NCI-H82 treated with DMSO at 0.1 percent for 48 hours (cell line): ENCODE measurements around the gene DEGS1.

Experiments used
- DNase-seq: peaks from one replicate; lab custom pipeline; 2025; ENCODE audit not compliant: unreplicated experiment; lab: John Stamatoyannopoulos, UW

The DEGS1 gene

DNA sequence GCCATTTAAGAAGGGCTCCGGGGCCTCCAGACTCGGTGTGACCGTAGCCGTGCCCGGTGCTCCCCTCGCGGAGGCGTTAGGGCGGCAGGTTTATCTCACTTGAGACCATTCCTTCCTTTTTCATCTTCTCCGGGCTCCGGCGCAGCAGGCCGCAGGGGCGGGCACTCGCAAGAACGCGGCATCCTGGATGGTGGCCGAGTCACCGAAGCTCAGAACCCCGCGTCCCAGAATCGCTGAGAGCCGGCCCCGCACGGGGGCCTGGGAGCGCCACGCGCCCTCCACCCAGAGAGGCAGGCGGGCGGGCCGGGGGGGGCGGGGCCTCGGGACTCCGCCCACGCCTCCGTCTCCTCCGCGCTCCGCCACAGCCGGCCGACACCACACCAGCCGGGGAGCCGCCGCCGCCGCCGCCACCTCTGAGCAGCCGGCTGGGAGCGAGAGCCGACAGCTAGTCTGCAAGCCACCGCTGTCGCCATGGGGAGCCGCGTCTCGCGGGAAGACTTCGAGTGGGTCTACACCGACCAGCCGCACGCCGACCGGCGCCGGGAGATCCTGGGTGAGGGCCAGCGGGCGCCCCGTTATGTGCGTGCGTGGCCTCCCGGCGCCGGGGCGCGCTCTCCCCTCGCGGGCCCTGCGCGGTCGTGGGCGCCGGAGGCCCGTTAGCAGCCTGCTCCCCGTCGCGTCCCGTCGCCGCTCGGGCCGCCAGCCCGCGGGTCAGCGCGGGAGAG, at the start of gene DEGS1:
Gene DEGS1 (plus strand): TSS at position 375 of the 725 bp plus-strand sequence. CDS start 97 bp downstream, at position 472.
- peak; percentile 87 for DNase-seq

DNA sequence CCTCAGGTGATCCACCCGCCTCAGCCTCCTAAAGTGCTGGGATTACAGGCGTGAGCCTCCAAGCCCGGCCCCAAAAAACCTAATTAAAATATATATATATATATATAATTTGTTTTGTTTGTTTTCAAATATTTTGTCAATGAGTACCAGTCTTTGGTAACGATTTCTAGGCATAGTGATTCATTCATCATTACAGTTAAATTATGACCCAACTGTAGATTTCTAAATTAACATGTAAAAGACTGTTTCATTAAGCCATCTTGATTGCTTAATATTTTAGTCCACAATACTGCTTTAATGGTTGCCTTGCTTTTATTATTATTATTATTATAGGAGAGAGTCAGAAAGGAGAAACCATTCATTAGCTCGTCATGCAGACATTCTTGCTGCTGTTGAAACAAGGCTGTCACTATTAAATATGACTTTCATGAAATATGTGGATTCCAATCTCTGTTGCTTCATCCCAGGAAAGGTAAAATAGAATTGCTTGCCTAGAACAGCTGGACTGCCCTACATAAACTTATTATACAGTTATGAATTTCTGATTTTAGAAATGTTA, 49.2 kb upstream of the DEGS1 start:
- DNase-seq: no peak

DNA sequence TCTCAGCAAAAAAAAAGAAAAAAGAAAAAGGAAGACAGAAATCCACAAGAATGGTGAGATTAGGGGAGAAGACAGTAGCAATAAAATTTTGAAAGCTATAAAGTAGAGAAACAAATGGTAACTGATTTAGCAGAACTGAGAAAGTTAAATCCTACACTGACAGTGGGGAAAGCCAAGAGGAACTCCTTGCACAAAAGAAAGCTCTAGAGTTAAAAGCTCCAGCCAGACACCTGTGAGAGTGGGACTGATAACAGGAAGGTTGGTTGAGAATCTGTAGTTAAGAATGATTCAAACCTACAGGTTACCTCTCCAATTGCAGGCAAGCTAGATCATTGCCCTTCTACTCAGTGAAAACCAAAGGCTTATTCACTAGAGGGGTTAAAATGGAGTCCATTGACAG, 45.5 kb upstream of the DEGS1 start:
- no peak for DNase-seq

DNA sequence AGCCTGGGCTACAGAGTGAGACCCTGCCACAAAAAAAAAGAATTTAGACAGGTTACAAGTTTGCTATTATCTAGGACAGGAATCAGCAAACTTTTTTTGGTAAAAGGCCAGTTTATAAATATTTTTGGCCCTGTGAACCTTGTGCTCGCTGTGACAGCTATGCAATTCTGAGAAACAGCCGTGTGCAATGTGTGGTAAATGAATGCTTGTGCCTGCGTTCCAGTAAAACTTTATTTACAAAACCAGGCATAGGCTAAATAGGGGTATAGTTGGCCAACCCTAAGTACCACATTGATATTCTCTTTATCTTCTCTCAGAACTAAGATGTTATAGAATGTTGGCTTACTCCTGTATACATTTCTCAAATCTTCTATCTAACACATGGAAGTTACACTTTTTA, 44.8 kb upstream of the DEGS1 start:
- DNase-seq: no peak

DNA sequence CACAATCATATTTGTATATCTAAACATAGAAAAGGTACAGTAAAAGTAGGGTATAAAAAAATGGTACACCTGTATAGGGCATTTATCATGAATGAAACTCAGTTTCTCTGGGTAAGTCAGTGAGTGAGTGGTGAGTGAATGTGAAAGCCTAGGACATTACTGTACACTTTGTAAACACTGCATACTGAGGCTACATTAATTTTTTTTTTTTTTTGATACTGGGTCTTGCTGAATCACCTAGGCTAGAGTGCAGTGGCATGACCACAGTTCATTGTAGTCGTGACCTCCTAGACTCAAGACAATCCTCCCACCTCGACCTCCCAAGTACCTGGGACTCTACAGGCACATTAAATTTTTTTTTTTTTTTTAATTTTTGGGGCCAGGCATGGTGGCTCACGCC, 41.3 kb upstream of the DEGS1 start:
- DNase-seq: no peak

DNA sequence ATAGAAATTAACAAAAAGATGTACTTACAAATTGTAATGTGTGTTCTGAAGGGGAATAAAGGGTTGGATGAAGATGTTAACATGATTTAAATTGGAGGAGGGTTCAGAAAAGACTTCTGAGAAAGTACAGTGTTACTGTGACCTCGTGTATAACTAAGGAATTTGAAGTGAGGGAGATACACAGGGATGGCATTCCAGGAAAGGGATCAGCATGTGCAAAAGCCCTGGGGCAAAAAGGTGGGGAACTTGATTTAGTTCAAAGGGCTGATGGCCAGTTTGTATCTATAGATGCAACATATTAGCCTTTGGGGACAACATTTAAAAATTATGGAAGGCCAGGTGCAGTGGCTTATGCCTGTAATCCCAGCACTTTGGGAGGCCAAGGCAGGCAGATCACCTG, 33.3 kb upstream of the DEGS1 start:
- DNase-seq: no peak

DNA sequence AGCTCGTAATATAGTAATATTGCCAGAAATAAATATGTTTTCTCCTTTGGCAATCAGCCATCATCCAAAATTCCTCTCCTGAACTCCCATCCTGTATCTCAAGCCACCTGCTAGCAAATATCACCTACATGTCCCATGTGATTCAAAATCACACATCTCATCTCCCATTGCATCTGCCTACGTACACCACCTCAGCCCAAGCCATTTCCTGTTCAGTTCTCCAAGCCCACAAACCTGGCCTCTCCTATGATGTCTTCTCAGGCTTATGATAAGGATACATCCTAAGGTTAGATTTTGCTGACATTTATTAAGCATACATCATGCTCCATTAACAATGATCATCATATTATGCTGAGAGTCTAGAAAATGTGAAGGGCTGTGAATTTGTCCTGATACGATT, 31.9 kb upstream of the DEGS1 start:
- no peak for DNase-seq

DNA sequence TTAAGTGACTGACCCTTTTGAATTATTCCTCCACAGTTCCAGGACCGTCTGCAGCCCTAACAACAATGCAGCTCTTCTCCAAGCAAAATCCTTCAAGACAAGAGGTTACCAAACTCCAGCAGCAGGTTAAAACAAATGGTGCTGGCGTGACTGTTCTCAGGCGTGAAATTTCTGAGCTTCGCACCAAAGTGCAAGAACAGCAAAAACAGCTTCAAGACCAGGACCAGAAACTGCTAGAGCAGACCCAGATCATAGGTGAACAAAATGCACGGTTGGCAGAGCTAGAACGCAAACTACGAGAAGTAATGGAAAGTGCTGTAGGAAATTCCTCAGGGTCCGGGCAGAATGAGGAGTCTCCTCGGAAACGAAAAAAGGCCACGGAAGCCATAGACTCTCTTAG, 25.7 kb upstream of the DEGS1 start:
- no peak for DNase-seq

DNA sequence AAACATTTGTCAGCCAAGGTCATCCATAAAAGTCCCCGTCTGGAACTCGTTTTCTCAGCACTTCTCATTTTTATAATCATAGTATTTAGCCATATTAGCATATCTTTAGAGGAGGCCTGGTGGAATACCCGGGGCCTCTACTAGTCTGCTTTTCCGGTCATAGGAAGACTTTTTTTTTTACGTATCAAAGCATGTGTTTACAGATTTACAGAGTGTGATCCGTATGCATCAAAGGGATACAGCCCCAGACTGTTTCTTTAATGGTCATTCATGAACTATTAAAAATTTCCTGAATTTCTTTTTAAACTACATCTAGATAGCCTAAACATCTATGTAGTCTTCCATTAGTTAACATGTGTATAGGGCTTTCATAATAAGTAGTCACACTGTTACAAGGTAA, 23.5 kb upstream of the DEGS1 start:
- no peak for DNase-seq

DNA sequence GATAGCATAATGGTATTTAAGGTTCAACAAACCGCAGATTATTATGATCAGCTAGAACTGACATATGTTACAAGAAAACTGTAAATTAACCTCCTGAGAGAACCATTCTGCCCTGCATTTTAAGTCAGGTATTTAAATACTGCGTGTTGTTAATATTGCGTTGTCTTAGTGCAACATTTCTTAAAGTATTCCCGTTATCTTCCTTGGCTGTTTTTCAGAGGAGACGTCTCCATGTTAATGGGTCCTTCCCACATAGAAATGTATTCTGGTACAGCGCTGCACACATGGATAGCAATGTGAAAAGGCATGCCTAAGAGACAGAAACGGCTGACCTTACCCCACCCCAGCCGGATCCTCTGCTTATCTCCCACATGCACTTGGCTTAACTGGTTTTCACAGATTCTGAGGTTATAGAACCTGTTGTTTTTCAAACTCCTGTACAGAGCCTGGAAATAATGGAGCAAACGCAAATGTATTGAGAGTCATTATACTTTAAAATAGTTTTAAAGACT, 22.8 kb upstream of the DEGS1 start:
- DNase-seq: no peak

DNA sequence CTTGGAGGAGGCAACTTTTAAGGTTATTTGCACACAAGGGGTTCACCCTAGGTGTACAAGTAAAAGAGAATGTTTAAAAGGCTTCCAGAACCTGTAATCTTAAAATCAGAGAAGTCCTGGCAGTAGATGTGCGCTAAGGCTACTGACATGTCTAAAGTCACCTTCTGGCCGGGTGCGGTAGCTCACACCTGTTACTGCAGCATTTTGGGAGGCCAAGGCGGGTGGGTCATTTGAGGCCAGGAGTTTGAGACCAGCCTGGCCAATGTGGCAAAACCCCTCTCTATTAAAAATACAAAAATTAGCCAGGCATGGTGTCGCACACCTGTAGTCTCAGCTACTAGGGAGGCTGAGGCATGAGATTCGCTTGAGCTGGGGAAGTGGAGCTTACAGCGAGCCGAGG, 20.3 kb upstream of the DEGS1 start:
- DNase-seq: no peak

DNA sequence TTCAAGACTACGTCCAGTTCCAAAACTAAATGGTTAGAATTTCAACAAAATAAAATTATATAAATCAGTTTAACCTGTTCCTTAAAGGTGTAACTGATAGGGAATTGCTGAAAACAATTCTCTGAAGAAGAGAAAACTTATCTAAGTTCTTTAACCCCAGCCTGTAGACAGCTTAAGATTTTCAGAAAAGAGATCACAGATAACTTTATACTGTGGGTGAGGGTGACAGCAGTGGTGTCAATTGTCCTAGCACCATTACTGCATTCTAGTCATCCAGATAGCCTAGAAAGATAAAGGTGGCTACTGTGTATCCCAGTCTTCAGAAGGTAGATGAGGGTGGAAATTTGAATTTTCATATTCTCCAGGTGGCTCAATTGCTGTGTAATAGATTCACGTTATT, 19.7 kb upstream of the DEGS1 start:
- DNase-seq: no peak

DNA sequence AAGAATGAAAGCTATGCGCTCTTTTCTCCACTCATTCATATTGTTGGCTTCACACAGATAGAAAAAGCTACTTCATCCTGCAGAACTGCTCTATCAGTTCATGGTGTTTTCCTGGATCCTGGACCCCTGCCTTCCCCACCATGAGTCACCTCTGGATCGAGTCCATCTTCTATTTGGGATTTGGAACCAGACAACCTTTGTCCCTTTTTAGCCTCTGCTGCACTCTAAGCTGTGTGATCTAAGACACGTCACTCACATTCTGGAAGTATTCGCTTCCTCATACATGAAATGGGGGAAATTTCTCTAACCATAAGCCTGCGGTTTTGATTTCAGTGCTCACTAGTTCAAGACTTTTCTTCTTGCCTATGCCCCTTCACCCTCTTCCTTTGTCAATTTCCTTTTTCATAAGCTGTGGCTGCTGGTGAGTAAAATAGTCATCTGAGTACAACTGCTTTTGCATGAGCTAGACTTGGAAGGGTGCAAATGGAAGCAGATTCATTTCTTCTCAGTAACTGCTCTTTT, 14.1 kb upstream of the DEGS1 start:
- DNase-seq: no peak

DNA sequence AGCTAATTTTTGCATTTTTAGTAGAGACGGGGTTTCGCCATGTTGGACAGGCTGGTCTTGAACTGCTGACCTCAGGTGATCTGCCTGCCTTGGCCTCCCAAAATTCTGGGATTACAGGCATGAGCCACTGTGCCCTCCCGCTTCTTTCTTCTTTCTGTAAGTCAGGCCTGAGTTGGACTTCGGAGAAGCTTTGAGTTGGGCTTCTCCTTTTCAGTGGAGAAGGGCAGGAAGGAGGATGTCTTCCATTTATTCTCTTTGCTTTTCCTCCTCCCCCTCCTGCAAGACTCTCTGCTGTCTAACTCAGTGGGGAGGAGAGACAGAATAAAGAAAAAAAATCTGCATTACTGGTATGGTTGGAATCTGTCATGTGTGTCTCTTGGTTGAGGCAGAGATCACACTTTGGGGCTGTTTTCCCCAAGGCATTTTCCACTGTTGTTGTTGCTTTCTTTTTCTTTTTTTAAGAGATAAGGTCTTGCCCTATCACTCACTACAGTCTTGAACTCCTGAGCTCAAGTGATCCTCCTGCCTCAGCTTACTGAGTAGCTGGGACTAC, 13.2 kb upstream of the DEGS1 start:
- no peak for DNase-seq

DNA sequence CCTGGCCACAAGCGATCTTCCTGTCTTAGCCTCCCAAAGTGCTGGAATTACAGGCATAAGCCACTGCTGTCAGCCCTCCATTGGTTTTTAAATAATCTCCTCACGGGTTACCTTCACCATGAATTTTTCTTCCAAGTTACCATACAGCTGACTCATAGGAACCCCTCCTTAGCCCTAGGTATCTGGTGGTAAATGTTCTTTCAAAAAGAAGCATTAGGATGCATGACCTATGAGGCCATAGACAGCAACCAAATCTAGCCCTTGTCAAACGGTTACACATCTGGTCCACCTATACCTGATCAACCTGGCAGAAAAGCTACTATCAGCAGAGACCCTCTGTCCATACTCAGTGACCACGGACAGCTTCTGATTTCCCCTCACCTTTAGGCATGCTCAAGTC, 12.7 kb upstream of the DEGS1 start:
- DNase-seq: no peak

DNA sequence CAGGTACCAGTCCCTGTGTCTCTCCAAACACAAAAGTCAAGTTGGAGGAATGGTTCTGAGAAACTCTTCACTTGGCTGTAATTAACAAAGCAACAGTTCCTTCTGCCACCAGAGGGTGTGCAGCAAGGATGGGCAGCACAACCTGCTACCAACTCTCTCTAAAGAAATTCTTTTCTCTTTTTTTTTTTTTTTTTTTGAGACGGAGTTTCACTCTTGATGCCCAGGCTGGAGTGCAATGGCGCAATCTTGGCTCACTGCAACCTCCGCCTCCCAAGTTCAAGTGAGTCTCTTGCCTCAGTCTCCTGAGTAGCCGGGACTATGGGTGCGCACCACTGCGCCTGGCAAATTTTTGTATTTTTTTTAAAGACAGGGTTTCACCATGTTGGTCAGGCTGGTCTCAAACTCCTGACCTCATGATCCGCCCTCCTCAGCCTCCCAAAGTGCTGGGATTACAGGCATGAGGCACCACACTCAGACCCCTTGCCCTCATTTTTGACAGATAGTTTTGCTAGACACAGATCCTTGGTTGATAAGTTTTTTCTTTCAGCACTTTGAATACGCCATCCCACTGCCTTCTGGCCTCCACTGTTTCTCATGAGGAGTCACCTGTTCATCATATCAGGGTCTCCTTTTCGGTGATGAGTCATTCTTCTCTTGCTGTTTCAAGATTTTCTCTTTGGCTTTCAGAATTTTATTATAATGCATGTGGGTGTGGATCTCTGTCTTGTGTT, 12.1 kb upstream of the DEGS1 start:
- no peak for DNase-seq

DNA sequence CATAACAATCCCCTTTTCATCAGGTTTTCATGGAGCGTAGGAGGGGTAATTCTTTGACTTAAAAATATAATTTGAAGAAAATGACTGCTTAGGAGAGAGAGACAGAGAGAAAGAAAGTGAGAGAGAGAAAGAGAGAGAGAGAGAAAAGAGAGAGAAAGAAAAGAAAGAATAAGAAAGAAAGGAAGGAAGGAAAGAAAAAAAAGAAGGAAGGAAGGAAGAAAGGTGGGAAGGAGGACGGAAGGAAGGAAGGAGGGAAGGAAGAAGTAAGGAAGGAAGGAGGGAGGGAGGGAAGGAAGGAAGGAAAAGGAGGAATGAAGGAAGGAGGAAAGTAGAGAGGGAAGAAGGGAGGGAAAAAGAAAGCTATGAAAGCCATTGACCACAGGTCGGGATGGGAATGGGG, 10.8 kb upstream of the DEGS1 start:
- no peak for DNase-seq

DNA sequence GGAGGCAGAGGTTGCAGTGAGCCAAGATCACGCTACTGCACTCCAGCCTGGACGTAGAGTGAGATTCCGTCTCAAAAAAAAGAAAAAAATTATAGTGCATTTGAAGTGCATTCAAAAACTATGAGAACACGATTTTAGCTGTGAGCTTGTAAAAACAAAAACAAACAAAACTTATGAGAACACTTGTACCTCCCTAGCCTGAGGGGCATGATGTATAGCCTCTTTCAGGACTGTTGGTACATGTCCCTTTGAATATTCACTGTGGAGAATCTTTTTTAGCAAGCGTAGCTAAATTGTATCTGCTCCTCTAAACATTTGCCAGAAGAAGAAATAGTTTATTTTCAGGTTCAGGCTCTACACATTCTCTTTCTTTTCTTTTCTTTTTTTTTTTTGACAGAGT, 9.5 kb upstream of the DEGS1 start:
- DNase-seq: no peak

DNA sequence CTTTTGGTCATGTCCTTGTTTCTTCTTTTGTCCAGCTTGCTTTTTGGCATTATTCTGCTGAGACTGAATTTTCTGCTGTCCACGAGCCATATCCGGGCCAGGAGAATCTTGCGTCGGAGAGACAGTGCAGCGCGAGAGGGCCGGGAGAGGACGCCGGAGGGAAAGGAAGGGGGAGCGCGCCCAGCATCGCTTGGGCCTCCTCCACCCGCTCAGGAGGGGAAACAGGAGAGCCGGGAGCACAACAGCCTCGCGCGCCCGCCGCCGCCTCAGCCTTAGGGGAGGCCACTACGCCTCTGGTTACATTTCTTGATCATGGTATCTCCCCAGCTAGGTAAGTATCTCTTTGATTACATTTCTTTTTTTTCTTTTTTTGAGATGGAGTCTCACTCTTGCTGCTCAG, 7.4 kb upstream of the DEGS1 start:
- no peak for DNase-seq

DNA sequence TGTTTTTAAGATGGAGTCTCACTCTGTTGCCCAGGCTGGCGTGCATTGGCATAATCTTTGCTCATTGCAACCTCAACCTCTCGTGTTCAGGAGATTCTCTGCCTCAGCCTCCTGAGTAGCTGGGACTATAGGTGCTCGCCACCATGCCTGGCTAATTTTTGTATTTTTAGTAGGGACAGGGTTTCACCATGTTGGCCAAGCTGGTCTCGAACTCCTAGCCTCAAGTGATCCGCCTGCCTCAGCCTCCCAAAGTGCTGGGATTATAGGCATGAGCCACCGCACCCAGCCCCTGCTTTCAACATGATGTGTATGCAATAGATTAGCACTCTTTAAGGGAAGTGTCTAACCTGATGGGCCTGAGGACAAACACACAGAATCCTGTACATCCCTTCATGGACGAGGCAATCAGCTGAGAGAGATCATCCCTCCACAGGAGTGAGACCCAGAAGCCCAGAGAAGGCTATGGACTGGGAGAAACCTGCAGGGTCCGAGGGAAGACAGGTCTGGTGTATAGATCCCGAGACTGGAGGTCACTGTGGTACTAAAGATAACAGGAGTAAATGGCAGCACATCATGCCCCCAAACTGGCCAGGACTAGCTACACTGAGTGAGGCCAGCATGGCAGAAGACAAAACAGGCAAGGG, 5.6 kb upstream of the DEGS1 start:
- DNase-seq: no peak

DNA sequence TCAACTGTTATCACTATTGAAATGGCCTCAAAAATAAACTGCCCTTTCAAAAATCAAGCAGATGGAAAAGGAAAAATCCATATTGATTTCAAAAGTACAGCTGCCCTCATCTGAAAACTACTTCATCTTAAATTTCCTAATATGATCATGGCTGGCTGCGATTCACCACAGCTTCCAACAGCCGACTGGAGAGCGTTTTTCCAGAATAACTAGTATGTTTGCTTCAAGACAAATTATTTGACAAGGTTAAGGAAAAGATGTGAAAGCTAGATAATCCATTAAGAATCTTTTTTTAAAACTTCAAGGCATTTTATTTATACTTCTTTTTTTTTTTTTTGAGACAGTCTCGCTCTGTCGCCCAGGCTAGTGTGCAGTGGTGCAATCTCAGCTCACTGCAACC, 4.1 kb upstream of the DEGS1 start:
- DNase-seq: no peak
